WTC11 (cell line): ENCODE measurements around the gene MAML3. TPM values are rescaled to one million over a fixed set of nuclear protein-coding genes. Genes with fewer than 3 reads are reported as not detected.

Source experiments
- ATAC-seq: fragments of 200-7000 bp; cut with Tn5 transposase; 2 replicates; pipeline ENCODE4 v1.10.0; 2021; ENCODE audit warnings: mild to moderate bottlenecking, moderate library complexity
- CTCF ChIA-PET: fragments of 300-600 bp; sonication (Branson Sonifier 250); formaldehyde crosslinking; loops from one replicate; lab custom pipeline; 2021; ENCODE audit warnings: antibody characterized with exemption; lab: Charles Lee
- POLR2A ChIA-PET: fragments of 350-600 bp; sonication (Branson Sonifier 250); formaldehyde crosslinking; loops from one replicate; lab custom pipeline; 2021; ENCODE audit warnings: antibody characterized with exemption; lab: Charles Lee
- DNase-seq: peaks from one replicate; pipeline ENCODE4 v3.0.0; 2021; ENCODE audit warnings: low spot score
- H3K27ac Mint-ChIP-seq: 2 replicates; pipeline ENCODE4 v1.8.0; 2021; ENCODE audit warnings: mixed read lengths
- H3K27me3 Mint-ChIP-seq: 2 replicates; pipeline ENCODE4 v1.8.0; 2021; ENCODE audit warnings: low read depth, mild to moderate bottlenecking, moderate library complexity, mixed read lengths
- H3K36me3 Mint-ChIP-seq: 2 replicates; pipeline ENCODE4 v1.8.0; 2021; ENCODE audit warnings: mixed read lengths
- H3K4me1 Mint-ChIP-seq: 2 replicates; pipeline ENCODE4 v1.8.0; 2022; ENCODE audit warnings: mixed read lengths
- H3K4me3 Mint-ChIP-seq: 2 replicates; pipeline ENCODE4 v1.8.0; 2021; ENCODE audit warnings: mild to moderate bottlenecking, moderate library complexity, mixed read lengths
- H3K9me3 Mint-ChIP-seq: 2 replicates; pipeline ENCODE4 v1.8.0; 2021; ENCODE audit warnings: mixed read lengths
- ATF1 ChIP-seq: sonication (generic); formaldehyde crosslinking; IDR thresholded peaks from 2 replicates; pipeline ENCODE4 v1.8.1; 2023; ENCODE audit warnings: mild to moderate bottlenecking, moderate library complexity, missing genetic modification reagents
- CBFB ChIP-seq: sonication (generic); formaldehyde crosslinking; IDR thresholded peaks from 2 replicates; pipeline ENCODE4 v1.8.1; 2022; ENCODE audit warnings: mild to moderate bottlenecking, low read depth, missing genetic modification reagents
- EMX1 ChIP-seq: fragments of 250-450 bp; sonication (Bioruptor Pico); IDR thresholded peaks from 2 replicates; pipeline ENCODE4 v1.8.0; 2021; ENCODE audit warnings: mild to moderate bottlenecking
- FOXJ3 ChIP-seq: sonication (generic); formaldehyde crosslinking; IDR thresholded peaks from 2 replicates; pipeline ENCODE4 v1.9.0; 2021; ENCODE audit warnings: missing genetic modification reagents, mild to moderate bottlenecking, borderline replicate concordance
- GTF2I ChIP-seq: fragments of 250-450 bp; sonication (Bioruptor Pico); conservative IDR thresholded peaks from 2 replicates; pipeline ENCODE4 v1.4.0; 2021; ENCODE audit warnings: mild to moderate bottlenecking
- HMGA2 ChIP-seq: fragments of 250-450 bp; sonication (Bioruptor Pico); IDR thresholded peaks from 2 replicates; pipeline ENCODE4 v1.4.0; 2021; ENCODE audit warnings: mild to moderate bottlenecking, moderate library complexity
- KAT7 ChIP-seq: sonication (generic); formaldehyde crosslinking; IDR thresholded peaks from 2 replicates; pipeline ENCODE4 v1.8.1; 2023; ENCODE audit warnings: missing genetic modification reagents, mild to moderate bottlenecking, borderline replicate concordance
- MYBL2 ChIP-seq: sonication (generic); formaldehyde crosslinking; IDR thresholded peaks from 2 replicates; pipeline ENCODE4 v1.8.1; 2023; ENCODE audit warnings: mild to moderate bottlenecking, moderate library complexity, missing genetic modification reagents
- NFYB ChIP-seq: sonication (generic); formaldehyde crosslinking; conservative IDR thresholded peaks from 2 replicates; pipeline ENCODE4 v1.8.0; 2022; ENCODE audit warnings: low read depth, missing genetic modification reagents
- PRRX2 ChIP-seq: fragments of 250-450 bp; sonication (Bioruptor Pico); IDR thresholded peaks from 2 replicates; pipeline ENCODE4 v1.8.0; 2021; ENCODE audit warnings: mild to moderate bottlenecking
- SMAD3 ChIP-seq: sonication (generic); formaldehyde crosslinking; IDR thresholded peaks from 2 replicates; pipeline ENCODE4 v1.8.0; 2022; ENCODE audit warnings: missing genetic modification reagents, mild to moderate bottlenecking, borderline replicate concordance
- SMAD4 ChIP-seq: sonication (generic); formaldehyde crosslinking; IDR thresholded peaks from 2 replicates; pipeline ENCODE4 v1.8.0; 2022; ENCODE audit warnings: mild to moderate bottlenecking, missing genetic modification reagents
- USF2 ChIP-seq: sonication (generic); formaldehyde crosslinking; IDR thresholded peaks from 2 replicates; pipeline ENCODE4 v1.8.1; 2023; ENCODE audit warnings: mild to moderate bottlenecking, missing genetic modification reagents, moderate library complexity
- ZBTB43 ChIP-seq: sonication (generic); formaldehyde crosslinking; IDR thresholded peaks from 2 replicates; pipeline ENCODE4 v1.8.1; 2023; ENCODE audit warnings: mild to moderate bottlenecking, missing genetic modification reagents
- ZNF263 ChIP-seq: sonication (generic); formaldehyde crosslinking; IDR thresholded peaks from 2 replicates; pipeline ENCODE4 v1.8.1; 2022; ENCODE audit warnings: low read depth, mild to moderate bottlenecking, moderate library complexity, missing genetic modification reagents
- total RNA-seq: library from RNA; stranded (reverse); gene quantifications from 3 replicates; pipeline ENCODE4 v1.2.3, GENCODE V29; 2021
- TF ChIP-seq, protein P1 (sequence below): sonication (generic); formaldehyde crosslinking; IDR thresholded peaks from 2 replicates; pipeline ENCODE4 v1.8.1; 2022; ENCODE audit warnings: mild to moderate bottlenecking, missing genetic modification reagents, moderate library complexity, borderline replicate concordance
- TF ChIP-seq, protein P2 (sequence below): sonication (generic); formaldehyde crosslinking; IDR thresholded peaks from 2 replicates; pipeline ENCODE4 v1.8.1; 2022; ENCODE audit warnings: low read depth, mild to moderate bottlenecking, moderate library complexity, missing genetic modification reagents, borderline replicate concordance
- TF ChIP-seq, protein P3 (sequence below): sonication (generic); formaldehyde crosslinking; IDR thresholded peaks from 2 replicates; pipeline ENCODE4 v1.8.0; 2023; ENCODE audit warnings: missing genetic modification reagents
- TF ChIP-seq, protein P4 (sequence below): sonication (generic); formaldehyde crosslinking; IDR thresholded peaks from 2 replicates; pipeline ENCODE4 v1.8.1; 2023; ENCODE audit warnings: mild to moderate bottlenecking, missing genetic modification reagents

Gene MAML3
- total RNA-seq, 1 experiment from 2014 or later: 7.4 TPM

GRCh38 chr4:140090215-140090731 is 63.7 kb downstream of the MAML3 start:
- Mint-ChIP-seq H3K4me1 (peaks cover 75% of the 10 kb centered on the region), H3K27me3 (no peaks in the 10 kb centered on the region), H3K9me3 (no peaks in the 10 kb centered on the region)
- TF ChIP-seq PRRX2 (no peak), MYBL2 (CRISPR knock-in tag) (no peak), GTF2I (CRISPR knock-in tag) (no peak), ZBTB43 (CRISPR knock-in tag) (no peak), USF2 (CRISPR knock-in tag) (no peak), NFYB (no peak)
- TF ChIP-seq, protein P1, sequence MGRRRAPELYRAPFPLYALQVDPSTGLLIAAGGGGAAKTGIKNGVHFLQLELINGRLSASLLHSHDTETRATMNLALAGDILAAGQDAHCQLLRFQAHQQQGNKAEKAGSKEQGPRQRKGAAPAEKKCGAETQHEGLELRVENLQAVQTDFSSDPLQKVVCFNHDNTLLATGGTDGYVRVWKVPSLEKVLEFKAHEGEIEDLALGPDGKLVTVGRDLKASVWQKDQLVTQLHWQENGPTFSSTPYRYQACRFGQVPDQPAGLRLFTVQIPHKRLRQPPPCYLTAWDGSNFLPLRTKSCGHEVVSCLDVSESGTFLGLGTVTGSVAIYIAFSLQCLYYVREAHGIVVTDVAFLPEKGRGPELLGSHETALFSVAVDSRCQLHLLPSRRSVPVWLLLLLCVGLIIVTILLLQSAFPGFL: no peak
- TF ChIP-seq, protein P2, sequence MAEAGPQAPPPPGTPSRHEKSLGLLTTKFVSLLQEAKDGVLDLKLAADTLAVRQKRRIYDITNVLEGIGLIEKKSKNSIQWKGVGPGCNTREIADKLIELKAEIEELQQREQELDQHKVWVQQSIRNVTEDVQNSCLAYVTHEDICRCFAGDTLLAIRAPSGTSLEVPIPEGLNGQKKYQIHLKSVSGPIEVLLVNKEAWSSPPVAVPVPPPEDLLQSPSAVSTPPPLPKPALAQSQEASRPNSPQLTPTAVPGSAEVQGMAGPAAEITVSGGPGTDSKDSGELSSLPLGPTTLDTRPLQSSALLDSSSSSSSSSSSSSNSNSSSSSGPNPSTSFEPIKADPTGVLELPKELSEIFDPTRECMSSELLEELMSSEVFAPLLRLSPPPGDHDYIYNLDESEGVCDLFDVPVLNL (CRISPR knock-in tag): no peak
- TF ChIP-seq, all 79 proteins: peak for 0
- DNase-seq (no peak), ATAC-seq (no peak)
- ChIA-PET CTCF (interaction anchor here (0.8 kb wide), 2 partner anchors 240 to 434 kb away, joined by 3 read pairs; partner anchors contain the start of gene ELMOD2), POLR2A (interaction anchor here (1.2 to 1.4 kb wide), 2 partner anchors 12 to 147 kb away, joined by 3 to 5 read pairs; no protein-coding TSS in a partner anchor)
- no peak overlapping the region for H3K27ac Mint-ChIP-seq
- no peak overlapping the region for H3K4me3 Mint-ChIP-seq
- H3K36me3 Mint-ChIP-seq: no peaks in the 10 kb centered on the region

DNA sequence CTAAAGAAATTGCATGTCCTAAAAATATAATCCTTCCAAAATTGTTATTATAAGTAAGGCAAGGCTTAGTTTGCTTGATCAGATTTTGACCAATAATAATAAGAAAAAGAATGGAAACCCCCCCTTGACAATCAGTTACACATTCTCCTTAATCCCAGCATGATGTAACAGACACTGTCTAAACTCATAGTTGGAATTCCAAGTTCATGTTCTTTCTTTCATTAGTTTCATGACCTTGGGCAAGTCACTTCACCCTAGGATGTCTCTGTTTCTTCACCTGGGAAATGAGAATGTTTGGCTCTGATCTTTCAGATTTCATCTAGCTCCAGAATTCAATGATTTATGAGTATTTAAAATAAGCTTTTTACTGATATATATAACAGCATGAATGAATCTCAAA is 64.8 kb downstream of the MAML3 start:
- Mint-ChIP-seq H3K9me3 (no peaks in the 10 kb centered on the region), H3K36me3 (no peaks in the 10 kb centered on the region), H3K4me3 (no peak overlapping the region), H3K27me3 (no peaks in the 10 kb centered on the region), H3K27ac (no peak overlapping the region), H3K4me1 (peaks cover 75% of the 10 kb centered on the region)
- TF ChIP-seq SMAD3 (CRISPR knock-in tag) (no peak), FOXJ3 (CRISPR knock-in tag) (no peak), SMAD4 (no peak), CBFB (CRISPR knock-in tag) (no peak)
- CTCF ChIA-PET: interaction anchor here (0.8 kb wide), 1 partner anchor 241 kb away, joined by 3 read pairs; no protein-coding TSS in a partner anchor
- ATAC-seq (no peak), DNase-seq (no peak)
- POLR2A ChIA-PET: interaction anchor here (1.4 kb wide), 1 partner anchor 11 kb away, joined by 5 read pairs; no protein-coding TSS in a partner anchor

DNA sequence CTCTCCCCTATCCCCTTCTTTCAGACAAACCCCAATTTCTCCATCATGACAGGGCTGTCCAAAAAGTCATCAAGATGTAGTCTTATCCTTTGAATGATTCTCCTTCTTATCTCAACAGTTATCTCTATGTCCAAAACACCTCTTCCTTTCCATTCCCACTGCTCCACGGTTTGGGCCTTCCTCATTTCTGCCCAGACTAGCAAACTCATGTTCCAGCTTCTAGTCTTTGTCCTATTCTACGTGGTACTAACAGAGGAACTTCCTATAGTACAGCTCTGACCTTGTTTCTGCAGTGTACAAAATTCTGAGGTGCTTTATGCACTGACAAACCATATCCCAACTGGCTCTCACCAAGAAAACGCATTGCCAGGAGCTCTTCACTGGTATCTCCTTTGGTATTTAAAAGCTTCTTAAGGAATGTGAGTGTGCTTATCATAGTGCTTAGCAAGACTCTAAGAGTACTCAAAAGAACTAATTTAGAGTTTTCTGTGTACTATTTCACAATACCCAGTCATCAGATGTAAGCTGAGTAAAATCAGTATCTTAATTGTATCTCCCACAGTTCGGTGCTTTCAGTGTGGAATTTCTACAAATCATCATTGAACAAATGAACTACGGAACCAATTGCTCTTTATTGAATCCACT is 65.5 kb downstream of the MAML3 start:
- POLR2A ChIA-PET: no interaction called here
- H3K36me3 Mint-ChIP-seq: no peaks in the 10 kb centered on the region
- ATAC-seq: no peak
- H3K27me3 Mint-ChIP-seq: no peaks in the 10 kb centered on the region
- no peak overlapping the region for H3K4me3 Mint-ChIP-seq
- TF ChIP-seq KAT7 (CRISPR knock-in tag) (no peak), ATF1 (CRISPR knock-in tag) (no peak), EMX1 (CRISPR knock-in tag) (no peak), ZNF263 (no peak), HMGA2 (CRISPR knock-in tag) (no peak)
- TF ChIP-seq, protein P3, sequence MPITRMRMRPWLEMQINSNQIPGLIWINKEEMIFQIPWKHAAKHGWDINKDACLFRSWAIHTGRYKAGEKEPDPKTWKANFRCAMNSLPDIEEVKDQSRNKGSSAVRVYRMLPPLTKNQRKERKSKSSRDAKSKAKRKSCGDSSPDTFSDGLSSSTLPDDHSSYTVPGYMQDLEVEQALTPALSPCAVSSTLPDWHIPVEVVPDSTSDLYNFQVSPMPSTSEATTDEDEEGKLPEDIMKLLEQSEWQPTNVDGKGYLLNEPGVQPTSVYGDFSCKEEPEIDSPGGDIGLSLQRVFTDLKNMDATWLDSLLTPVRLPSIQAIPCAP (CRISPR knock-in tag): no peak
- TF ChIP-seq, protein P4, sequence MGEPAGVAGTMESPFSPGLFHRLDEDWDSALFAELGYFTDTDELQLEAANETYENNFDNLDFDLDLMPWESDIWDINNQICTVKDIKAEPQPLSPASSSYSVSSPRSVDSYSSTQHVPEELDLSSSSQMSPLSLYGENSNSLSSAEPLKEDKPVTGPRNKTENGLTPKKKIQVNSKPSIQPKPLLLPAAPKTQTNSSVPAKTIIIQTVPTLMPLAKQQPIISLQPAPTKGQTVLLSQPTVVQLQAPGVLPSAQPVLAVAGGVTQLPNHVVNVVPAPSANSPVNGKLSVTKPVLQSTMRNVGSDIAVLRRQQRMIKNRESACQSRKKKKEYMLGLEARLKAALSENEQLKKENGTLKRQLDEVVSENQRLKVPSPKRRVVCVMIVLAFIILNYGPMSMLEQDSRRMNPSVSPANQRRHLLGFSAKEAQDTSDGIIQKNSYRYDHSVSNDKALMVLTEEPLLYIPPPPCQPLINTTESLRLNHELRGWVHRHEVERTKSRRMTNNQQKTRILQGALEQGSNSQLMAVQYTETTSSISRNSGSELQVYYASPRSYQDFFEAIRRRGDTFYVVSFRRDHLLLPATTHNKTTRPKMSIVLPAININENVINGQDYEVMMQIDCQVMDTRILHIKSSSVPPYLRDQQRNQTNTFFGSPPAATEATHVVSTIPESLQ (CRISPR knock-in tag): no peak
- TF ChIP-seq, all 79 proteins: peak for 0
- CTCF ChIA-PET: interaction anchor here (1.0 to 1.2 kb wide), 3 partner anchors 37 to 271 kb away, joined by 3 read pairs; no protein-coding TSS in a partner anchor
- Mint-ChIP-seq H3K9me3 (no peaks in the 10 kb centered on the region), H3K27ac (peak overlapping the region; percentile 25; the same call in 1 of the 2 replicates), H3K4me1 (peaks cover 74% of the 10 kb centered on the region)
- no peak for DNase-seq
